Measurements from ENCODE around the gene TGFBR2. TPM values are rescaled to one million over a fixed set of nuclear protein-coding genes. Genes with fewer than 3 reads are reported as not detected.

TGFBR2 gene
- total RNA-seq, 1 experiment from 2014 or later, result 103 TPM

GRCh38 chr3:30578986-30579579 lies 27.3 kb upstream of the TGFBR2 start:
- no peaks in the 10 kb centered on the region for H3K9me3 Mint-ChIP-seq (ENCODE audit: unreplicated experiment)
- H3K27me3 Mint-ChIP-seq (ENCODE audit: insufficient read depth, unreplicated experiment), result no peaks in the 10 kb centered on the region
- TF ChIP-seq CTCF (IDR thresholded peaks at IDR 0.05; ENCODE audit: unreplicated experiment), result no peak
- DNase-seq (ENCODE audit: unreplicated experiment), result peak; percentile 57
- H3K27ac Mint-ChIP-seq (ENCODE audit: low read depth, unreplicated experiment), result peak overlapping the region; percentile 70
- no TSS peak for BruUV-seq (replicated peaks)
- H3K4me1 Mint-ChIP-seq (ENCODE audit: insufficient read depth, unreplicated experiment), result peaks cover 20% of the 10 kb centered on the region
- ChIA-PET CTCF (interaction anchor here (0.6 to 0.7 kb wide), 5 partner anchors 8 to 143 kb away, joined by 3 read pairs; no protein-coding TSS in a partner anchor), POLR2A (interaction anchor here (0.6 to 2.6 kb wide), 11 partner anchors 11 to 1497 kb away, joined by 3 to 12 read pairs (median 6); partner anchors contain the start of gene TGFBR2)
- H3K4me3 Mint-ChIP-seq (ENCODE audit: unreplicated experiment), result no peak overlapping the region
- no peaks in the 10 kb centered on the region for H3K36me3 Mint-ChIP-seq (ENCODE audit: insufficient read depth, unreplicated experiment)
- intact Hi-C loops (cut with micrococcal nuclease), result no loop called here

GRCh38 chr3:30581067-30581585 lies 25.3 kb upstream of the TGFBR2 start:
- DNase-seq (ENCODE audit: unreplicated experiment), result no peak

GRCh38 chr3:30581982-30582381 lies 24.4 kb upstream of the TGFBR2 start:
- no peaks in the 10 kb centered on the region for H3K9me3 Mint-ChIP-seq (ENCODE audit: unreplicated experiment)
- intact Hi-C loops (cut with micrococcal nuclease), result no loop called here
- peaks cover 23% of the 10 kb centered on the region for H3K4me1 Mint-ChIP-seq (ENCODE audit: insufficient read depth, unreplicated experiment)
- no peaks in the 10 kb centered on the region for H3K36me3 Mint-ChIP-seq (ENCODE audit: insufficient read depth, unreplicated experiment)
- ChIA-PET POLR2A (no interaction called here), CTCF (interaction anchor here (0.7 kb wide), 1 partner anchor 931 kb away, joined by 5 read pairs; no protein-coding TSS in a partner anchor)
- BruUV-seq (replicated peaks), result no TSS peak
- H3K27me3 Mint-ChIP-seq (ENCODE audit: insufficient read depth, unreplicated experiment), result no peaks in the 10 kb centered on the region
- no peak overlapping the region for H3K27ac Mint-ChIP-seq (ENCODE audit: low read depth, unreplicated experiment)
- no peak for DNase-seq (ENCODE audit: unreplicated experiment)
- no peak overlapping the region for H3K4me3 Mint-ChIP-seq (ENCODE audit: unreplicated experiment)
- TF ChIP-seq CTCF (IDR thresholded peaks at IDR 0.05; ENCODE audit: unreplicated experiment), result no peak

More at GRCh38 chr3:30581067-30581585, 25.3 kb upstream of the TGFBR2 start:
- Mint-ChIP-seq H3K4me1 (ENCODE audit: insufficient read depth, unreplicated experiment) (peaks cover 20% of the 10 kb centered on the region), H3K4me3 (ENCODE audit: unreplicated experiment) (no peak overlapping the region), H3K27ac (ENCODE audit: low read depth, unreplicated experiment) (no peak overlapping the region), H3K9me3 (ENCODE audit: unreplicated experiment) (no peaks in the 10 kb centered on the region), H3K27me3 (ENCODE audit: insufficient read depth, unreplicated experiment) (no peaks in the 10 kb centered on the region), H3K36me3 (ENCODE audit: insufficient read depth, unreplicated experiment) (no peaks in the 10 kb centered on the region)
- intact Hi-C loops (cut with micrococcal nuclease), result no loop called here
- ChIA-PET POLR2A (interaction anchor here (0.9 kb wide), 1 partner anchor 84 kb away, joined by 3 read pairs; no protein-coding TSS in a partner anchor), CTCF (interaction anchor here (0.6 to 0.7 kb wide), 2 partner anchors 14 to 930 kb away, joined by 3 to 5 read pairs; no protein-coding TSS in a partner anchor)
- no TSS peak for BruUV-seq (replicated peaks)
- no peak for TF ChIP-seq CTCF (IDR thresholded peaks at IDR 0.05; ENCODE audit: unreplicated experiment)

- no peak overlapping the region for H3K4me3 Mint-ChIP-seq (ENCODE audit: unreplicated experiment)
- intact Hi-C loops (cut with micrococcal nuclease), result no loop called here
- H3K4me1 Mint-ChIP-seq (ENCODE audit: insufficient read depth, unreplicated experiment), result peaks cover 11% of the 10 kb centered on the region
- H3K9me3 Mint-ChIP-seq (ENCODE audit: unreplicated experiment), result no peaks in the 10 kb centered on the region
- CTCF ChIA-PET, result interaction anchor here (0.7 kb wide), 1 partner anchor 470 kb away, joined by 3 read pairs; no protein-coding TSS in a partner anchor
- no TSS peak for BruUV-seq (replicated peaks)
- no peaks in the 10 kb centered on the region for H3K27me3 Mint-ChIP-seq (ENCODE audit: insufficient read depth, unreplicated experiment)
- no peak for DNase-seq (ENCODE audit: unreplicated experiment)
- no peak for TF ChIP-seq CTCF (IDR thresholded peaks at IDR 0.05; ENCODE audit: unreplicated experiment)
- POLR2A ChIA-PET, result no interaction called here
- no peak overlapping the region for H3K27ac Mint-ChIP-seq (ENCODE audit: low read depth, unreplicated experiment)
- no peaks in the 10 kb centered on the region for H3K36me3 Mint-ChIP-seq (ENCODE audit: insufficient read depth, unreplicated experiment)
Measured at GRCh38 chr3:30583973-30584372, 22.4 kb upstream of the TGFBR2 start.

Measured in MCF 10A (cell line).